ENCODE results near the gene CANX.

GRCh38 chr5:179698935-179699615, at the start of gene CANX:
- TF ChIP-seq CTCF (conservative IDR thresholded peaks at IDR 0.05; ENCODE audit: low read length), result no peak
- no peak for TF ChIP-seq EZH2phosphoT487 (IDR thresholded peaks at IDR 0.05; ENCODE audit: borderline replicate concordance)

All from Loucy (cell line).